ENCODE results near the gene CABLES1.

The CABLES1 gene

DNA sequence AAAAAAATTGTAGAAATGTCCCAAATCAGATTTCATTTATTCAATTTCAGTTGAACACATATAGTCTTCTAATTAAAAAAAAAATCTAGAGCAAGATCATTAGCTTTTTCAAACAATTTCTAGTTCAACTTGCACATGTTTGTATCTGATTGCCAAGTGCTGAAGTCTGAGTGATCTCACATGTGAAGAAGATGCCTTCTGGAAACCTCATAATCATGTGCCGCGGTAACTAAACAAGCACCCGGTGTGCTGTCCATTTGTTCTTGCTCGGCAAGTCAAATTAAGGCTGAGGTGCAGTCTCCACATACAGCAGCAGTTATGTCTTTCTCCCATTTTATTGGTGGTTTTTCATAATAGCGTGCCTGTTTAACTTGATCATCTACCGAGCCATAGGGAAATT is 18.7 kb downstream of the CABLES1 start:
- Histone ChIP-seq H3K4me3 (ENCODE audit: insufficient read depth in 1 of 2, low read depth in 1 of 2, low read length in 2 of 2) (no peak overlapping the region), H3K36me3 (ENCODE audit: control insufficient read depth in 1 of 2, insufficient read depth in 2 of 2, low read depth in 1 of 2, low read length in 2 of 2) (peaks cover 0 to 8% of the 10 kb centered on the region in 2 experiments), H3K9me3 (ENCODE audit: control insufficient read depth, low read length) (no peaks in the 10 kb centered on the region), H4K8ac (ENCODE audit: low read length) (no peak overlapping the region), H3K9ac (ENCODE audit: low read length) (no peak overlapping the region), H2BK15ac (ENCODE audit: low read depth, poor library complexity, severe bottlenecking) (no peak overlapping the region), H3K23ac (ENCODE audit: low read length in 2 of 2) (no peak overlapping the region), H4K91ac (ENCODE audit: low read length) (no peak overlapping the region), H2BK5ac (ENCODE audit: low read depth, low read length, poor library complexity, severe bottlenecking) (no peak overlapping the region), H3K14ac (ENCODE audit: low read length in 2 of 2) (no peak overlapping the region), H3K27ac (ENCODE audit: low read length, poor library complexity, severe bottlenecking) (no peak overlapping the region), H3K18ac (ENCODE audit: low read depth in 1 of 2, low read length in 2 of 2) (no peak overlapping the region), H2AFZ (ENCODE audit: low read depth, low read length) (no peak overlapping the region), H3K4me1 (ENCODE audit: control insufficient read depth, insufficient read depth, low read depth, low read length) (peaks cover 9% of the 10 kb centered on the region), H2BK12ac (ENCODE audit: low read length in 2 of 2) (no peak overlapping the region), H2BK120ac (ENCODE audit: low read depth, low read length) (no peak overlapping the region), H2AK5ac (ENCODE audit: low read length, severe bottlenecking) (no peak overlapping the region), H3K4me2 (ENCODE audit: low read length, poor library complexity, severe bottlenecking) (no peak overlapping the region), H3K4ac (ENCODE audit: low read depth in 1 of 2, low read length in 2 of 2) (no peak overlapping the region), H3K27me3 (ENCODE audit: control insufficient read depth in 1 of 2, insufficient read depth in 1 of 2, low read length in 2 of 2) (no peaks in the 10 kb centered on the region), H3K79me1 (replicated peaks; ENCODE audit: low read length, poor library complexity, severe bottlenecking) (peaks cover 35% of the 10 kb centered on the region)
- no peak for DNase-seq
- WGBS, result 90% methylated on average over 5 of the region's 6 CpGs

- DNase-seq, result no peak
- no peak overlapping the region for H4K8ac ChIP-seq (ENCODE audit: low read length)
- H2AK5ac ChIP-seq (ENCODE audit: low read length, severe bottlenecking), result no peak overlapping the region
- no peak overlapping the region for H3K23ac ChIP-seq (ENCODE audit: low read length in 2 of 2)
- H2BK5ac ChIP-seq (ENCODE audit: low read depth, low read length, poor library complexity, severe bottlenecking), result no peak overlapping the region
- no peaks in the 10 kb centered on the region for H3K9me3 ChIP-seq (ENCODE audit: control insufficient read depth, low read length)
- peaks cover 0 to 5% of the 10 kb centered on the region in 2 experiments for H3K36me3 ChIP-seq (ENCODE audit: control insufficient read depth in 1 of 2, insufficient read depth in 2 of 2, low read depth in 1 of 2, low read length in 2 of 2)
- H3K14ac ChIP-seq (ENCODE audit: low read length in 2 of 2), result no peak overlapping the region
- H3K27me3 ChIP-seq (ENCODE audit: control insufficient read depth in 1 of 2, insufficient read depth in 1 of 2, low read length in 2 of 2), result no peaks in the 10 kb centered on the region
- no peak overlapping the region for H4K91ac ChIP-seq (ENCODE audit: low read length)
- H3K9ac ChIP-seq (ENCODE audit: low read length), result peak overlapping the region; percentile 54
- peaks cover 10% of the 10 kb centered on the region for H3K4me1 ChIP-seq (ENCODE audit: control insufficient read depth, insufficient read depth, low read depth, low read length)
- no peak overlapping the region for H3K4ac ChIP-seq (ENCODE audit: low read depth in 1 of 2, low read length in 2 of 2)
- no peak overlapping the region for H2BK15ac ChIP-seq (ENCODE audit: low read depth, poor library complexity, severe bottlenecking)
- peaks cover 31% of the 10 kb centered on the region for H3K79me1 ChIP-seq (replicated peaks; ENCODE audit: low read length, poor library complexity, severe bottlenecking)
- no peak overlapping the region for H3K18ac ChIP-seq (ENCODE audit: low read depth in 1 of 2, low read length in 2 of 2)
- no peak overlapping the region for H3K4me2 ChIP-seq (ENCODE audit: low read length, poor library complexity, severe bottlenecking)
- over 99% methylated on average over 4 of the region's 5 CpGs for WGBS
- no peak overlapping the region for H3K27ac ChIP-seq (ENCODE audit: low read length, poor library complexity, severe bottlenecking)
- H2BK12ac ChIP-seq (ENCODE audit: low read length in 2 of 2), result no peak overlapping the region
- H3K4me3 ChIP-seq (ENCODE audit: insufficient read depth in 1 of 2, low read depth in 1 of 2, low read length in 2 of 2), result peak overlapping the region in 1 of 2 experiments; percentile 16
- H2BK120ac ChIP-seq (ENCODE audit: low read depth, low read length), result no peak overlapping the region
- H2AFZ ChIP-seq (ENCODE audit: low read depth, low read length), result no peak overlapping the region
Measured at GRCh38 chr18:23154823-23155500, 19.7 kb downstream of the CABLES1 start.

DNA sequence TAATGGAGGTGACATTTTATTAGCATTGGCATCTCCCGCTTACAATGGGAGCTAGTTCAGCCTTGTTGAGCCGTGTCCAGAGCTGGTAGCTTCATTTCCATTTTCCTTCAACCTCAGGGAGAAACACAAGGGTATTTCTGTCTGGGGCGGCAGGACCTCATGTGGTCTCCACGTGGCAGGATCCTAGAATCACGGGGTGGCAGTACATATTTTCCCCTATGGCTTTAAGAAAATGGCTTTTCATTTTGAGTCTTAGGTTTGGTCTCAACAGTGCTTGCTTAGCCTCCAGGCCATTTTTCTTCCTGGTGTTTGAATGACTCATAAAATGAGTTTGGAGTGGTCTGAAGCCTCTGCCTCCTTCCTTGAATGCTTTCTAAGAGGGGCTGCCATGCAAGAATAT is 20.3 kb downstream of the CABLES1 start:
- peak overlapping the region; percentile 54 for H3K9ac ChIP-seq (ENCODE audit: low read length)
- H2BK5ac ChIP-seq (ENCODE audit: low read depth, low read length, poor library complexity, severe bottlenecking), result no peak overlapping the region
- H3K14ac ChIP-seq (ENCODE audit: low read length in 2 of 2), result no peak overlapping the region
- H3K79me1 ChIP-seq (replicated peaks; ENCODE audit: low read length, poor library complexity, severe bottlenecking), result peaks cover 29% of the 10 kb centered on the region
- no peak overlapping the region for H4K8ac ChIP-seq (ENCODE audit: low read length)
- no peaks in the 10 kb centered on the region for H3K27me3 ChIP-seq (ENCODE audit: control insufficient read depth in 1 of 2, insufficient read depth in 1 of 2, low read length in 2 of 2)
- H3K27ac ChIP-seq (ENCODE audit: low read length, poor library complexity, severe bottlenecking), result no peak overlapping the region
- H2BK12ac ChIP-seq (ENCODE audit: low read length in 2 of 2), result peak overlapping the region in 1 of 2 experiments; percentile 38
- 73% methylated on average over 5 of the region's 5 CpGs for WGBS
- H3K4me2 ChIP-seq (ENCODE audit: low read length, poor library complexity, severe bottlenecking), result no peak overlapping the region
- no peak overlapping the region for H2AFZ ChIP-seq (ENCODE audit: low read depth, low read length)
- H3K18ac ChIP-seq (ENCODE audit: low read depth in 1 of 2, low read length in 2 of 2), result no peak overlapping the region
- no peak overlapping the region for H3K23ac ChIP-seq (ENCODE audit: low read length in 2 of 2)
- H4K91ac ChIP-seq (ENCODE audit: low read length), result no peak overlapping the region
- no peak overlapping the region for H2BK15ac ChIP-seq (ENCODE audit: low read depth, poor library complexity, severe bottlenecking)
- peak overlapping the region in 1 of 2 experiments; percentile 37 for H3K4ac ChIP-seq (ENCODE audit: low read depth in 1 of 2, low read length in 2 of 2)
- H3K9me3 ChIP-seq (ENCODE audit: control insufficient read depth, low read length), result no peaks in the 10 kb centered on the region
- no peak overlapping the region for H2BK120ac ChIP-seq (ENCODE audit: low read depth, low read length)
- peaks cover 0 to 5% of the 10 kb centered on the region in 2 experiments for H3K36me3 ChIP-seq (ENCODE audit: control insufficient read depth in 1 of 2, insufficient read depth in 2 of 2, low read depth in 1 of 2, low read length in 2 of 2)
- H3K4me1 ChIP-seq (ENCODE audit: control insufficient read depth, insufficient read depth, low read depth, low read length), result peaks cover 14% of the 10 kb centered on the region
- peak; percentile 30 for DNase-seq
- no peak overlapping the region for H3K4me3 ChIP-seq (ENCODE audit: insufficient read depth in 1 of 2, low read depth in 1 of 2, low read length in 2 of 2)
- H2AK5ac ChIP-seq (ENCODE audit: low read length, severe bottlenecking), result peak overlapping the region; percentile 31

GRCh38 chr18:23156134-23156533 is 20.8 kb downstream of the CABLES1 start:
- Histone ChIP-seq H2BK12ac (ENCODE audit: low read length in 2 of 2) (no peak overlapping the region), H4K91ac (ENCODE audit: low read length) (no peak overlapping the region), H3K9me3 (ENCODE audit: control insufficient read depth, low read length) (no peaks in the 10 kb centered on the region), H3K4me3 (ENCODE audit: insufficient read depth in 1 of 2, low read depth in 1 of 2, low read length in 2 of 2) (no peak overlapping the region), H3K4me2 (ENCODE audit: low read length, poor library complexity, severe bottlenecking) (no peak overlapping the region), H3K27me3 (ENCODE audit: control insufficient read depth in 1 of 2, insufficient read depth in 1 of 2, low read length in 2 of 2) (no peaks in the 10 kb centered on the region), H3K4me1 (ENCODE audit: control insufficient read depth, insufficient read depth, low read depth, low read length) (peaks cover 14% of the 10 kb centered on the region), H3K14ac (ENCODE audit: low read length in 2 of 2) (no peak overlapping the region), H3K23ac (ENCODE audit: low read length in 2 of 2) (no peak overlapping the region), H2BK5ac (ENCODE audit: low read depth, low read length, poor library complexity, severe bottlenecking) (no peak overlapping the region), H4K8ac (ENCODE audit: low read length) (no peak overlapping the region), H3K9ac (ENCODE audit: low read length) (no peak overlapping the region), H3K4ac (ENCODE audit: low read depth in 1 of 2, low read length in 2 of 2) (no peak overlapping the region), H2BK15ac (ENCODE audit: low read depth, poor library complexity, severe bottlenecking) (no peak overlapping the region), H2BK120ac (ENCODE audit: low read depth, low read length) (no peak overlapping the region), H3K27ac (ENCODE audit: low read length, poor library complexity, severe bottlenecking) (no peak overlapping the region), H3K18ac (ENCODE audit: low read depth in 1 of 2, low read length in 2 of 2) (no peak overlapping the region), H3K36me3 (ENCODE audit: control insufficient read depth in 1 of 2, insufficient read depth in 2 of 2, low read depth in 1 of 2, low read length in 2 of 2) (peaks cover 0 to 5% of the 10 kb centered on the region in 2 experiments), H3K79me1 (replicated peaks; ENCODE audit: low read length, poor library complexity, severe bottlenecking) (peaks cover 28% of the 10 kb centered on the region), H2AK5ac (ENCODE audit: low read length, severe bottlenecking) (no peak overlapping the region), H2AFZ (ENCODE audit: low read depth, low read length) (no peak overlapping the region)
- 88% methylated on average over 4 of the region's 7 CpGs for WGBS
- no peak for DNase-seq

All from mesenchymal stem cell (in vitro differentiated cells and primary cell).